Hematopoietic multipotent progenitor cell treated with erythropoietin and hydrocortisone succinate and interleukin-3 and kit ligand, for 4 days (in vitro differentiated cells): Measurements from ENCODE around the gene SLC16A13.
"Not testable (repeated sequence)": the region's sequence is repeated elsewhere in the genome, so short reads cannot be mapped to it uniquely, and the experiment has no call there.

Experiments used
- DNase-seq: peaks from one replicate; pipeline ENCODE4 v3.0.0-alpha.2; 2015

SLC16A13 gene

DNA sequence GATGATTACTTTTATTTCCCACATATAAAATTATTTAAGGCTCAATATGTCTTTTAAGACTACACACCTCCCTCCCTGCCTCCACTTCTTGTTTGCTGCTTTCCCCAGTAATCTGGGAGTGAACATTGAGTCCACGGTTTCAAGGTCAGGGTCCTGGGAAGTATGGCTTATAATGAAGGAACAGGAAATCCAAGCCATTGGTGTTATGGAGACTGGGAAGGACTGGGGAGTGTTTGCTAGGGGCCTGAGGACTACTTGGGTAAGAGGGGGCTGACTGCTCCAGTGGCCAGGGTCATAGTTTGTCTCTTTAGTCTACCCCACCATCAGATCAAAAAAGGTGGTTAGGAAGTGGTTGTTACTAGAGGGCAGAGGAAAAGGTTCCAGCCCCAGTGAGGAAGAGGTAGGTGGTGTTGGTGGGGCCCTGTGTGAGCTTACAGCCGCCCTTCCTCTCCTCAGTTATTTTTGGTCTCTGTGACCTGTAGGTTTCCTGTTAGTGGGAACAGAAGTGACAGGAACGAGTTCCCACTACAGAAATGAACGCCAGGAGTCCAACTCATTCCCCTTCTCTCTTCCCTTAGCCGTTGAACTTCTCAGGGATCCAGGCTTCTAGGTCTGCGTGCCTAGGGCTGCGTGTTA, 742 bp upstream of the SLC16A13 start:
- DNase-seq: no peak

DNA sequence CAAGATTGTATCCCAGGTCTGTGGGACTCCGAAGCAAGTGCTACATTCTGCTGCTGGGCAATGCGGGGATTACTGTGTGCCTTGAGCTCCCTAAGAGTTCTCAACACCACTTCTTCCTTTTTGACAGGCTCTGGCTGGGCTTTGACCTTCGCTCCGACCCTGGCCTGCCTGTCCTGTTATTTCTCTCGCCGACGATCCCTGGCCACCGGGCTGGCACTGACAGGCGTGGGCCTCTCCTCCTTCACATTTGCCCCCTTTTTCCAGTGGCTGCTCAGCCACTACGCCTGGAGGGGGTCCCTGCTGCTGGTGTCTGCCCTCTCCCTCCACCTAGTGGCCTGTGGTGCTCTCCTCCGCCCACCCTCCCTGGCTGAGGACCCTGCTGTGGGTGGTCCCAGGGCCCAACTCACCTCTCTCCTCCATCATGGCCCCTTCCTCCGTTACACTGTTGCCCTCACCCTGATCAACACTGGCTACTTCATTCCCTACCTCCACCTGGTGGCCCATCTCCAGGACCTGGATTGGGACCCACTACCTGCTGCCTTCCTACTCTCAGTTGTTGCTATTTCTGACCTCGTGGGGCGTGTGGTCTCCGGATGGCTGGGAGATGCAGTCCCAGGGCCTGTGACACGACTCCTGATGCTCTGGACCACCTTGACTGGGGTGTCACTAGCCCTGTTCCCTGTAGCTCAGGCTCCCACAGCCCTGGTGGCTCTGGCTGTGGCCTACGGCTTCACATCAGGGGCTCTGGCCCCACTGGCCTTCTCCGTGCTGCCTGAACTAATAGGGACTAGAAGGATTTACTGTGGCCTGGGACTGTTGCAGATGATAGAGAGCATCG, 2.4 kb downstream of the SLC16A13 start:
- DNase-seq: no peak

DNA sequence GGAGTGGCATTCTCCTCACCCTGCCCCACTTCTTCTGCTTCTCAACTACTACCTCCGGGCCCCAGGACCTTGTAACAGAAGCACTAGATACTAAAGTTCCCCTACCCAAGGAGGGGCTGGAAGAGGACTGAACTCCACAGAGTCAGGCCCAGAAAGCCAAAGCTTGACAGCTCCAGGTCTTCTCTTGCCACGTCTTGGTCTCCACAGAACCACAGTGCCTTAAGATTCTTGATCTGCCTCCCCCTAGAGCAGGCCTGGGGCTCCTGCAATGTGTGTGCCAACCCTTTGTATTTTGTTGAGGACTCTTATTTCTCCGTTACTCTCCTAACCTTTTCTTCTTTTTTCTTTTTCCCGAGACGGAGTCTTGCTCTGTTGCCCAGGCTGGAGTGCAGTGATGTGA, 4.0 kb downstream of the SLC16A13 start:
- peak; percentile 42 for DNase-seq

DNA sequence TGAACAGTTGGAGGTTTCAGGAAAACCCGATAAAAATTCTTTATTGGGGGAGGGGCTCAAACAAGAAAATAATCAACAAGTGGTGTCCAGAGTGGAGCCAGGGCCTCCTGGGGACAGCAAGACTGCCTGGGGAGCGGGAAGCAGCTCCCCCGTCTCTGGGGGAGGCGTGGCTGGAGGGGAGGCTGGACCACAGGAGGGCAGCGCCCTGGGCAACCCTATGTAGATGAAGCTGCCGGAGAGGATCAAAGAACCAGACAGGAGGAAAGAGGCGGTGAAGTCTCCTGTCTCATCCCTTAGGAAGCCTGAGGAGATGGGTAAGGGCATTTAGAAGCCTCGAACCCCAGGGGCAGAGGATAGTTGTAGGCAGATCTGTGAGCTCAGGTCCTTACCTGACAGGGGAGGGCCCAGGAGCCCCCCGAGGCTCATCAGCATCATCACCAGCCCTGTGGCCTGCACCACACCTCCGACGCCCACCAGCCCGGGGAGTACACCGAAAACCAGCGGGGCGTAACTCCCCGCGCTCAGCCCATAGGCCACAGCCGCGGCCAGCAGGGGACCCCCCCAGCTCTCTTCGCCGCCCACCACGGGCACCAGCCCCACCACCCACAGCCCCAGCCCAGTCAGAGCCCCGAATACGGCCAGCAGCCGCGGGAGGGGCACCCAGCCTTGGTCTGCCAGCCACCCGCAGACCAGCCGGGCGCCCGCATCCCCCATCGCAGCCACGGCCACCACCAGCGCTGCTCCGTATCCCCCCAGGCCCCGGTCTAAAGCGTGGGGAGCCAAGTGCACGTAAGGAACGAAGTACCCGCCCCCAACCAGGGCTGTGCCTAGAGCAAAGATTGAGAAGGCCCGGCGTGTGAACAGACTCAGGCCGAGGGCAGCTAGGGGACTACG, 6.0 kb downstream of the SLC16A13 start:
- DNase-seq: peak; percentile 34

DNA sequence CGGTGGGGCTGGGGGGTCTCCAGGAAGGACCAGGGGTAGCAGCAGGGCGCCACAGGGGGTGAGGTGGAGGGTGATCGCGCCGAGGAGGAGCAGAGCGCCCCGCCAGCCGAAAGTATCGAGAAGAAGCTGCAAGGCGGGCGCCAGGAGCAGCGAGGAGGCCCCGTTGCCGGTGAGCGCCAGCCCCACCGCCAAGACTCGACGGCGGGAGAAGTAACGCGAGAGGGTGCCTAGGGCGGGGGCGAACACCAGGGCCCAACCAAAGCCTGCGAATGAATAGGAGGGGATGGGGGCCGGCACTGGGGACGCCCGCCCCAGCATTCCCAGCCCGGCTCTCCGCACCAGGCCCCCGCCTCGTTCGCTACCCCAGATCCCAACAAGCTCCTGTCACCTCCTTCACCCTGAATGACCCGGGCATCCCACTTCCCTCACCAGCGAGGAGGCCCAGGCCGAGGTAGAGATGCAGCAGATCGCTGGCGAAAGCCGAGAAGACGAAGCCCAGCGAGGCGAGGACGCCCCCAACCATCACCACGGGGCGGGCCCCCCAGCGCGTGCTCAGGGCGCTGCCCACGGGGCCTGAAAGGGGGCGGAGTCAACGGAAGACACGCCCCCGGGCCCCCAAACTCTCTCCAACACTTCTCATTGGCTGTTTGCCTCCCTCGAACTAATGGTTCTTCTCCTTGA, 6.8 kb downstream of the SLC16A13 start:
- peak; percentile 37 for DNase-seq

DNA sequence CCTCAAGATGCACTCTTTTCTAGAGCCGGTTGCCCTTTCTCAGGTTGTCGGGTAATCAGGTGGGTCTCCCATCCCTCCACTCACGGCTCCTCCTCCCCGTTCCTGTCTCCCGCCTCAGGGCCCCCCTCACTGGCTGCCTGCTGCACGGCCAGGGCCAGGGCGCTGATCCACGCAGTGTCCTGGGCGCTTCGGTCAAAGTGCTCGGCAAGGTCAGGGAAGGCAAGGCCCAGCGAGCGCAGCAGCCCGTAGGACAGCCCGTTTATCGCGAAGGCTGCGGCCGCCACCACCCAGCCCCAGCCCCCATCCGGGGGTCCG, 7.3 kb downstream of the SLC16A13 start:
- DNase-seq: no peak

DNA sequence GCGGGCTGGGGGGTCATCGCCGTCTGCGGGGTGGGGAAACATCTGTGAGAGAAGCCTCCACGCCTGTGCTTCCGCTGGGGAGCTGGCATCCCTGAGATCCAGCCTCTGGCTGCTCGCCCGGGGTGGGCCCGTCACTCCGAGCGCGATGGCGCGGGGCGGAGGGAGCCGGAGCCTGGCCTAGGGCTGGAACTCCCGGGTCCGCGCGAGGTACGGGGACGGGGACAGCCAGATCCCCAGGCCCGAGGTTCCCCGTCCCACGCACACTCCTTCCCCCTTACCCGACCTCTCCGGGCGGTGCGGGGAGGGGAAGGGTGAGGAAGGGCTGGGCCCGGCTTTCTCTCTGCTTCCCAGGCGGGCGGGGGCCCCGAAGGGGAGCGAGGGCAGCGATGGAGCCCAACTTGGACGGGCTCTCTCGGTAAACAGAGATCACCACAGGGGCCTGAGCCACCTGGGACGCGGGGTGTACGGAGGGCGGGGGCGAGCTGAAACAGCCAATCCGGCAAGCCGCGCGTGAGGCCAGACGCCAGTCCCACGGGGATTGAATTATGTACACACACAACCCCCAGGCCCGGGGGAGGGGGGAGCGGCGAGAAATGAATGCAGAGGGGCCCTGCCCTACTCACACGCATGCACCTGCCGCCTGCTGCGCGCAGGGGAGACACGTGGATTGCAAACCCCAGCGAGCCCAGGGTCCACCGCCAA, 7.8 kb downstream of the SLC16A13 start, which contains the start of gene SLC16A11:
Gene SLC16A11, minus strand, starts transcription at position 596 of the 702 bp plus-strand sequence. Its CDS starts 579 bp downstream, at position 17.
- no peak for DNase-seq

DNA sequence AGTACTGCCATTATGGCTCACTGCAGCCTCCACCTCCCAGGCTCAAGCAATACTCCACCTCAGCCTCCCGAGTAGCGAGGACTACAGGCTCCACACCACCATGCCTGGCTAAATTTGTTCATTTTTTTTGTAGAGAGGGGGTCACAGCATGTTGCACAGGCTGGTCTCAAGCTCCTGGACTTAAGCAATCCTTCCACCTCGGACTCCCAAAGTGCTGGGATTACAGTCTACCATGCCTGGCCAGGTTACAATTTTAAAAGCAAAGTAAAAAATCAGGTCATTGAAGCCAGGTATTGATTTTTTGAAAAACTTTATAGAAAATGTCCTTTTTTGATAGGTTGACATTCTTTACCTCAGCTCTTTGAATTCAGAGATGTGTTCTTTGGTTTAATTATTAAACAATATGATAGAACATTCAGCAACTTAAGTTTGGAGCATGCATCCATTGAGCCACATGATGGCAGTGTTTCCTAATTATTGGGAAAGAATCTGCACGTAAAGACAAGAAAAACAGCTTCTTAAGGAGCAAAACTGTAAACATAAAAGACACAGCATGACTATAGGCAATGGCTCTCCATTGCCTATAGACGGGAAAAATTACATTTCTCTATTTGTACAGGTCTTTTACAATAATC, 9.8 kb downstream of the SLC16A13 start:
- DNase-seq: peak; percentile 88

DNA sequence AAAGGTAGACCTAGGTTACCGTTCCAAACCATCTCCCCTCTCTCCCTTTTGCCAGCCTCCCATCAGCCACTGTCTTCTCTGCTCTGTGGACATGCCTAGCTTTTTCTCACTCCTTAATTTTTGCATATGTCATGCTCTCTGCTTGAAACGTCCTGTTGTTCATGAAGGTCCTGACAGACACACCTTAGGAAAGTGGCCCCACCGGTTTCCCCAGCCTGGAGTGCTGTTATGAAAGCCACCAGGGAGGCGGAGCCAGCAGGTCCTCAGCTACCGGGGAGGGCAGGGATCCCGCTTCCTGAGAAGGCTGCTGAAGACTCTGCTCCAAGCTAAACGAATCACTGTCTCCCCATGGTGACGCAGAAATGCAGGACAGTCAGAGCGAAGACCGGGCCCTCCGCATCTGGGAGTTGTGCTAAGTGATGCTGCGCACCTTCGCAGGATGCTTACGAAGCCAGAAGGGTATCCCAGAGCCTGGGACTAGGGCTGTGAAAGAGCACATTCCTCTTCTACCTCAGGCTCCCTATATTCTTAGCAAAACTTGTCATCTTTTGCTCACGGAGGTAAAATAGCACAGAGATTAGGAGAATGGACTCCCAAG, 10.4 kb downstream of the SLC16A13 start:
- DNase-seq: no peak

DNA sequence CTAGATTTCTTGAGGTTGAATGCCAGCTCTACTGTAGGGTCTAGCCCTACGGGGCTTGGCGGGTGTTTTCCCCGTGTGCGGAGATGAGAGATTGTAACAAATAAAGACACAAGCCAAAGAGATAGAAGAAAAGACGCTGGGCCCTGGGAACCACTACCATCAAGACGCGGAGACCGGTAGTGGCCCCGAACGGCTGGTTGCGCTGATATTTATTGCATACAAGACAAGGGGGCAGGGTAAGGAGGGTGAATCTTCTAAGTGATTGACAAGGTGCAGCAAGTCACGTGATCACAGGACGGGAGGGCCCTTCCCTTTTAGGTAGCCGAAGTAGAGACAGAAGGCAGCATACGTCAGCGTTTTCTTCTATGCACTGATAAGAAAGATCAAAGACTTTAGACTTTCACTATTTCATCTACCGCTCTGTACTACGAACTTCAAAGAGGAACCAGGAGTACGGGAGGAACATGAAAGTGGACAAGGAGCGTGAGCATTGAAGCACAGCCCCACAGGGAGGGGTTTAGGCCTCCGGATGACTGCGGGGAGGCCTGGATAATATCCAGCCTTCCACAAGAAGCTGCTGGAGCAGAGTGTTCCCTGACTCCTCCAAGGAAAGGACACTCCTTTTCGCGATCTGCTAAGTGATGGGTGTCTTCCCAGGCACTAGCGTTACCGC, 11.0 kb downstream of the SLC16A13 start:
- peak; percentile 74 for DNase-seq

DNA sequence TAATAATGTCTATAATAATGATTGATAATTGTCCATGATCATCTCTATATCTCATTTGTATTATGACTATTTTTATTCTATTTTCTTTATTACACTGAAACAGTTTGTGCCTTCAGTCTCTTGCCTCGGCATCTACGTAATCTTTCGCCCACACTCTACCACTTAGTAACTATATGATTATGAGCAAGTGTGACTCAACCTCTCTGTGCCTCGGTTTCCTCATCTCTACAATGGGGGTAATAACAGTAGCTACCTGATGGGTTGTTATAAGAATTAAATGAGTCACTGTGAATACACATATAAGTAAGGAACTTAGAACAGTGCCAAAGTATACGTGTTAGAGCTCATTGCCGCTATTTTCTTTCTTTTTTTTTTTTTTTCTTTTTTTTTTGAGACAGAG, 11.8 kb downstream of the SLC16A13 start:
- no peak for DNase-seq

DNA sequence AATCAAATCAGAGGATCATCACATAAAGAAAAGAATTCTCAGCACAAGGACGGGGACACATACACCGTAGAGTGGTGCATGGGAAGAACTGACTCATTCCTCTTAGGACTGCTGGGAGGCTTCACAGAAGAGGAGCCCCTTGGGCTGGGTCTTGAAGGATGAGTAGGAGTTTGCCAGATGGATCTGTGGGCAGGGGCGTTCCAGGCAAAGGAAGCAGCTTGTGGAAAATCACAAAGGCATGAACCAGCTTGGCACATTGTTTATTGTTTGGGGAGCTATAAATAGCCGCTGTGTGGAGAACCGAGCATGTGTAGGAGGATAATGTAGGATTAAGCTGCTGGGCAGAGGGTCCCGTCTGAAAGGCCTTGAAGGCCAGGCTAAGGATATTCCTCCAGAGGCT, 13.2 kb downstream of the SLC16A13 start:
- DNase-seq: no peak

DNA sequence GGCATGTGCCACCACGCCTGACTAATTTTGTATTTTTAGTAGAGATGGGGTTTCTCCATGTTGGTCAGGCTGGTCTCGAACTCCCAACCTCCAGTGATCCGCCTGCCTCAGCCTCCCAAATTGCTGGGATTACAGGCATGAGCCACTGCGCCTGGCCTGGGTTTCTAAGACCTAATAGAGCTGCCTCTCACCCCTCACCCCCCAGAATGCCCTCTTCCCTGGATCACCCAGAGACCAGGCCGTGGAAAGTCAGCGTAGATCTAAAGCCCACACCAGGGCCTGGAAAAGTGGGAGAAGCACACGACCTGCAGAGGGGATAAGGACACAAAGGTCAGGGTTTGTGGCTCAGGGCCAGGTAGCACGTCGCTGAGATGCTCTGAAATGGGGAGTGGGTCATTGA, 14.8 kb downstream of the SLC16A13 start:
- not testable (repeated sequence) for DNase-seq

DNA sequence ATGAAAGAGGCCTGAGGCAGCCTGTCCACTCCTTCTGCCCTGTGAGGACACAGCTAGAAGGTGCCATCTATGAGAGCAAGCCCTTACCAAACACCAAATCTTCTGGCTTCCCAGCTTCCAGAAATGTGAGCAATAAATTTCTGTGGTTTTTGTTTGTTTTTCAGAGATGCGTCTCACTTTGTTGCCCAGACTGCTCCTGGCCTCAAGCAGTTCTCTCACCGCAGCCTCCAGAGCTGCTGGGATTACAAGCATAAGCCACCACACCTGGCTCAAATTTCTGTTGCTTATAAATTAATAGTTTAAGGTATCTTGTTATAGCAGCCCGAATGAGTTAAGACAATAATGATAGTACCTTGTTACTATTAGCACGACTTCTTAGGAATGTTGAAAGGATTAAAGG, 20.6 kb downstream of the SLC16A13 start:
- DNase-seq: no peak

DNA sequence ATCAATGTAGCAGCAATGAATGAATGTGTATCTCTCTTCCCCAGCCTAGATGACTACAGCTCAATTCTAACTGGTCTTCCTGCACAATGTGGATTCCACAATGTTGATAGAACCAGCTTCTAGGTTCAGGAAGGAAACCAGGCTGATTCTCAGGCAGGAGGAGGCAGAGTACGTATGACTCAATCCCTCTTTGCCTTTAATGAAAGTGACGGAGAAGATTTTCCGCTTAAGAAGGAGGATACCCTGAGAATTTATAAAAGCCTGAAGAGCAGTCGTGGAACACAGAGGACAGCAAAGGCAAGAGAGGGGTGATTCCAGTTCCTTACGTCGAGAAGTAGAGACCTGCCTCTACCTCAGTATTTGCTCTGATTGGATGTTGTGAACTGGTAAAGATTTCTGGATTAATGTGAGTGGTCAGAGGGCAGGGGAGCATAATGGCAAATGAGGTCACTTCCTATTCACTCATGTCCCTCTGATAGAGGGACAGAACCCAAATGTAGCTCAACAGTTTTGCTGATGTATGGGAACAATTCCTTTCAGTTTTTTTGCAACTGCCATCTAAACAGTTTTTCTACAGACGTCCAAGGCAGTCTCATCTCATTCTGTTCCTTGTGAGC, 23.1 kb downstream of the SLC16A13 start:
- no peak for DNase-seq

DNA sequence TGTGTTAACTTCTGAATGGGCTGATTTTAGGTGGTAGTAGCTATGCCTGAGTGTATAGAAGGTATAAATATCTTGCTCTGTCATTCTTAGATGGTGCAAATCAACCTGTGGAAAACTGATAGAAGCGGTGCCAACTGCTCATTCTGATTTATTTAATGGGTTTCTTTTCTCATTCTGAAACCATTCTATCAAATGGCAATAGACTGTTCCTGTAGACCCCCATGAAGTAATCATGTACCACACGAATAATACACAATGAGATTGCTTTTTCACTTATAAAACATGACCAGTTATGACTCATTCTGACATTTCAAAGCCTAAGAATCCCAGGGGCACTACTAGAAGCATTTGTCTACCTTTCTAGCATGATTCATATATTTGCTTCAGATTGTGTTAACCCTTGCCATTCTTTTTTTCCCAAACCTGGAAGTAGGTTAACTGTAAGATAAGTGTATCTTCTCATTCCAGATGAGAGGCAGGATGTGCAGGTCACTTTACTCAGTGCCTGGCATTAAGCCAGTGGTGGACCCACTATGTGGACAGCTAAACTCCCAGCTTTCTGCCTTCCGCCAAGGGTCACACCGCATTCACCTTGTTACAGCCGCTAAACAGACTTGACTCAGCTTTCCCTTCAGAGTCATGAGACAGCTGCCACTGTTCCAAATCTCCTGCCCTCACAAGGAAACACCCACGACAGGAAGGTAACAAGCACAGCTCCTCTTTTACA, 24.5 kb downstream of the SLC16A13 start:
- peak; percentile 18 for DNase-seq

DNA sequence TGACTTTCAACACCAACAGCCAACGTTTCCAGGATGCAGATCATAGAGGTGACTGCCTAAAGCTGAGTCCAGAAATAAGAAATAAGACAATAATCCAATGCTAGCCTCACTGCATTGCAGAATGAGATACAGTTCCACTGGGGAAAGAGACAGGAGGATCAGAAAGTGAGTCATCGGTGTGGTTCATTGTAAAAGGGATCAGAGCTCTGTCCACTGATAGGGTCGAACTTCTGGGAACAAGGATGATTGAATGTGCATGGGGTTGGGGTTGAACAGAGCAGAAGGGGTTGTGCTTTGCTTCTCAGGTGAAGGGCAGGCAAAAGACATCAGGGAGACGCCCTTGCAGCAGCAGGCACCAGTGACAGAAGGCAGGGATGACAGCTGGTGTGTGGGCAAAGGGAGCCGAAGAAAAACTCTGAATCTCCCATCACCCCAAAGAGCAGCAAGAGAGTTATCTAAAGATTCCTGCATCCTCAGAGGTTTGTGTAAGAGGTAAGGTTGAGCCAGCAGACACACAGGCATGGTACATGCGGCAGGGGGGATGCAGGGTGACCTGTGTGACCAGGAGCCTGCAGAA, 27.8 kb downstream of the SLC16A13 start:
- DNase-seq: no peak

DNA sequence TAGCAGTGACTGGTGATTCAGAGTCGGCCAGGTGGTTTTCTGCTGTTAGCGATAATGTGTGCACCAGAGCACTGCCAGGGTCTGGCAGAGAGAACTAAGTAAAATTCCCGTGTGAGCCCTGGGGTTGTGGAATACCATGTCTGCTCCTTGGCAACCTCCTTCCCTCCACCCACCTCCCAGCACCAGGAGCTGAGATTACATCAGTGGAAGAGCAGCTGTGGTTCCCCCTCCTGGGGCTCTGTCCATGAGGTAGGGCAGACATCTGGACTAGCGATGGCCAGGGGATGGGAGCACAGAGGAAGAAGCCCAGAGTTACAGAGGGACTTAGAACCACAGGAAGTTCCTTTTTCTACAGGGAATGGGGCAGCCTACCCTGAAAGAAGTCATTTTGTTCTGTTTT, 28.4 kb downstream of the SLC16A13 start:
- DNase-seq: no peak

DNA sequence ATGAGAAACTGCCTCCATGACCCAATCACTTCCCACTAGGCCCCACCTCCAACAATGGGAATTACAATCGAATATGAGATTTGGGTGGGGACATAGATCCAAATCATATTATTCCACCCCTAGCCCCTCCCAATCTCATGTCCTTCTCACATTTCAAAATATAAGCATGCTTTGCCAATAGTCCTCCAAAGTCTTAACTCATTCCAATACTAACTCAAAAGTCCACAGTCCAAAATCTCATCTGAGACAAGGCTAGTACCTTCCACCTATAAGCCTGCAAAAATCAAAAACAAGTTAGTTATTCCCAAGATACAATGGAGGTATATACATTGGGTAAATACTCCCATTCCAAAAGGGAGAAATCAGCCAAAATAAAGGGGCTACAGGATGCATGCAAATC, 31.4 kb downstream of the SLC16A13 start:
- DNase-seq: no peak
